OCI-LY3 (cell line): ENCODE measurements around the gene PHACTR3.

Experiments used
- CTCF ChIP-seq: fragments of 200-600, 300-600 bp; sonication (generic); IDR thresholded peaks from 2 replicates; pipeline ENCODE4 v1.5.1; 2014; ENCODE audit warnings: antibody characterized with exemption, low read length, low read depth
- EZH2phosphoT487 ChIP-seq: fragments of 200-600 bp; shearing (Covaris generic); IDR thresholded peaks from 2 replicates; pipeline ENCODE4 v1.6.1; 2018; ENCODE audit warnings: antibody characterized with exemption, mixed run types, low read depth

GRCh38 chr20:59772373-59772705, 168.0 kb downstream of the PHACTR3 start:
- no peak for TF ChIP-seq CTCF
- TF ChIP-seq EZH2phosphoT487: no peak
